H4 (cell line): ENCODE measurements around the gene MARCHF7. TPM values are rescaled to one million over a fixed set of nuclear protein-coding genes. Genes with fewer than 3 reads are reported as not detected.
A peak's percentile ranks its signal among the peaks of the same experiment; 100 is the strongest.
"Not testable (repeated sequence)": the region's sequence is repeated elsewhere in the genome, so short reads cannot be mapped to it uniquely, and the experiment has no call there.

Experiments
- DNase-seq: peaks from one replicate; pipeline ENCODE4 v3.0.0-alpha.2; 2015; ENCODE audit warnings: low spot score
- total RNA-seq: library from RNA; depleted of rRNA; stranded (reverse); fragments of >200 nt; shearing (Covaris generic); gene quantifications from 2 replicates; pipeline ENCODE4 v1.2.3, GENCODE V29; 2014; rRNA removed

Gene MARCHF7
- total RNA-seq = 63.9 and 68.2 TPM in 2 replicates

- peak; percentile 93 for DNase-seq
These were observed at the start of gene MARCHF7 for GRCh38 chr2:159712143-159712928. Gene MARCHF7, plus strand, starts transcription at chr2:159712506. Its CDS starts 16,517 bp downstream, at chr2:159729023.

DNA sequence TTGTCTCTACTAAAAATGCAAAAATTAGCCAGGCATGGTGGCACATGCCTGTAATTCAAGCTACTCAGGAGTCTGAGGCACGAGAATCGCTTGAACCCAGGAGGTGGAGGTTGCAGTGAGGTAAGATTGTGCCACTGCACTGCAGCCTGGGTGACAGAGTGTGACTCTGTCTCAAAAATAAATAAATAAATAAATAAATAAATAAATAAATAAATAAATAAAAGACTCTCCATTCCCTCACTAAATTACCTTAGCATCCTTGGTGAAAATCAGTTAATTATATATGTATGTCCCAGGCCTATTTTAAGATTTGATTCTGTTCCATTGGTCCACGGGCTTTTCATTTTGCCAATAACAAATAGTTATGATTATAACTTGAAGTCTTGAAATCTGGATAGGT lies 44.9 kb upstream of the MARCHF7 start:
- DNase-seq = not testable (repeated sequence)

GRCh38 chr2:159671047-159671446 lies 41.3 kb upstream of the MARCHF7 start:
- no peak for DNase-seq

GRCh38 chr2:159677654-159678053 lies 34.7 kb upstream of the MARCHF7 start:
- no peak for DNase-seq

DNA sequence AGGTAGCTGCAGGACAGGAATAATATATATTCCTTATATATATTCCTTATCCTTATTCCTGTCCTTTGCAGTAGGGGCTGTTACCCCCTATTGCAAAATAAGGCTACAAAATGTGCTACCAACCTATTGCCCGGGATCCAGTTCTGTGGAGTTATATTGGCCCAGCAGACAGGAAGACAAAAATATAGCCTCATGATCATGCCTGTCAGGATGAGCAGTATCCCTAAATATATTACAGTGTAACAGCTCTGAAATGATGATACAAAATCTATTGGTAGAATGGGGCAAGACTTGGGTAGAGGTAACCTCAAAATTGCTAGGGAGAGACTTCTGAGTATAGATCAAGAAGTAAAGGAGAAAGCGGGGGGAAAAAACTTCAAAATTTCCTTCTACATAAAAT lies 31.6 kb upstream of the MARCHF7 start:
- DNase-seq = no peak

DNA sequence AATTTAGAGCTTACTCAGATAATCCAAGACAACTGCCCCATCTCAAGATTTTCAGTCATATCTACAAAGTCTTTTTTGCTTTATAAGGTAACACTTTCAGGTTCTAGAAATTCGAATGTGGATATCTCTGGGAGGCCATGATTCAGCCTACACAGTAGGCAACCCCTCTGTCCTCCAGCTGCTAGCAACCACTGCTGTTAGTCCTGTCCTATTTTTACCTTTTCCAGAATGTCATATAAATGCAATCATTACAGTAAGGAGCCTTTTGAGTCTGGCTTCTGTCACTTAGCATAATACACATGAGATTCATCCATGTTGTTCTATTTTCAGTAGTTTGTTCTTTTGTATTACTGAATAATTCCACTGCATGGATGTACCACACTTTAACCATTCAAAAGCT lies 28.5 kb upstream of the MARCHF7 start:
- no peak for DNase-seq

DNA sequence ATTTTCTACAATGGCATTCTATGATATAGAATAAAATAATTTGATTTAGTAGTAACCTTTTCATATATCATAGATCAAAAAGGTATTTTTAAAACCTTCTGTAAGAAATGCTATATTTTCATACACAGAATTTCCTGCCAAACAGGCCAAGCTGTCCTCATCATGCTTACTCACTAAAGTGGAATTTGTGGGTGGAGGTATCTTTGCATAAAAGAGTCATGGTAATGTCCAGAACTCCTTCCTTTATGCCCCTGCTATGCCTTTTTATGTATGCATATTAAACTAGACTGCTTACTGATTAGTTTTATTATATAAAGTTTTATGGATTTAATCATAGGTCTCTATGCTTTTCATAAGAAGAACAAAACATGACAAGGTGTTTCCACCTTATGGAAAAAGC lies 27.5 kb upstream of the MARCHF7 start:
- DNase-seq = no peak

- DNase-seq = no peak
These were observed 17.7 kb upstream of the MARCHF7 start for GRCh38 chr2:159694500-159695040.

GRCh38 chr2:159695795-159696448 lies 16.4 kb upstream of the MARCHF7 start:
- DNase-seq = no peak

- no peak for DNase-seq
These were observed 8.8 kb upstream of the MARCHF7 start for GRCh38 chr2:159703491-159703890.

- no peak for DNase-seq
These were observed 5.8 kb upstream of the MARCHF7 start for GRCh38 chr2:159706385-159706980.

DNA sequence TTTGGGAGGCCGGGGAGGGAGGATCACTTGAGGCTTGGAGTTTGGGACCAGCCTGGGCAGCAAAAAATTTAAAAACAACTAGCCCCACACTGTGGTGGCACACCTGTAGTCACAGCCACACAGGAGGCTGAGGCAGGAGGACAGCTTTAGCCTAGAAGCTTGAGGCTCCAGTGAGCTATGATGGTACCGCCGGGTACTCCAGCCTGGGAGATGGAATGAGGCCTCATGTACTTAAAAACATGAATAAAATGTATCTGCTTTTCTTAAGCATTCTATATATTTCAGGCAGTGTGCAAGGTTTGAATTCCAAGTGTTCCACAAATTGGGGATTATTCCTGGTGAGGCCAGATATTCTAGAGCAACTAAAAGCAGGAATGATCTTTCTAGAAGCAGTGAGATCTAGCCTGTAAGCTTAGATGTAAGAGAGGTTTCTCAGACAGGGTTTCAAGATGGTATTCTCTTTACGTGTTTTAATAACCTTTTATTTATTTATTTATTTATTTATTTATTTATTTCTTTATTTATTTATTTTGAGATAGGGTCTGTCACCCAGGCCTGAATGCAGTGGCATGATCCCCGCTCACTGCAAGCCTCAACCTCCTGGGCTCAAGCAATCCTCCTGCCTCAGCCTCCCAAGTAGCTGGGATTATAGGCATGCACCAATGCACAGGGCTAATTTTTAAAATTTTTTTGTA lies 4.1 kb upstream of the MARCHF7 start:
- DNase-seq = no peak

DNA sequence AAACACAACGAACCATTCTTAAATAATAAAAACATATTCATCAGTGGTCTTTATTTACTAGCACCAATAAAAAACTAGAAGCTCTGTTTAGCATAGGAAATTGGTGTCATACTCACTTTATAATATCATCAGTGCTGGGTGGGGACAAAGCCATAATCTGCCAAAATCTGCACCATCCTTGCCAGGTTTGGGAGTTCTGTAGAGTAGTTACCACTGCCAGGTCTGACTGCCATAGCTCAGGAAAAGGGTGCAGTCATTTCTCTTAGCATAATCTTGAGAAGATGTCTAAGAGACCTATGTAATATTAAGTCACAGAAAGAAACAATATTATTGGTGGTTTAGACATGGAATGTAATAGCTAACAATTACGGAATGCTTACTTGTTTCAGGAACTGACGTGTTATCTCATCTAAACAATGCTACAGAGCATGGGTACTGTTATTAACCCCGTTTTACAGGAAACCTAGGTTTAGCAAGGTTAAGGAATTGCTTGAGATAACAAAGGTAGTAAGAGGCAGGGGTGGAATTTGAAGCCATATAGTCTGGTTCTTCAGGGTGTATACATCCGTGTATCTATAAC lies 1.6 kb upstream of the MARCHF7 start:
- DNase-seq = peak; percentile 31

GRCh38 chr2:159711562-159712142 lies 654 bp upstream of the MARCHF7 start:
- DNase-seq = no peak

GRCh38 chr2:159712929-159713420 lies 669 bp downstream of the MARCHF7 start:
- no peak for DNase-seq

DNA sequence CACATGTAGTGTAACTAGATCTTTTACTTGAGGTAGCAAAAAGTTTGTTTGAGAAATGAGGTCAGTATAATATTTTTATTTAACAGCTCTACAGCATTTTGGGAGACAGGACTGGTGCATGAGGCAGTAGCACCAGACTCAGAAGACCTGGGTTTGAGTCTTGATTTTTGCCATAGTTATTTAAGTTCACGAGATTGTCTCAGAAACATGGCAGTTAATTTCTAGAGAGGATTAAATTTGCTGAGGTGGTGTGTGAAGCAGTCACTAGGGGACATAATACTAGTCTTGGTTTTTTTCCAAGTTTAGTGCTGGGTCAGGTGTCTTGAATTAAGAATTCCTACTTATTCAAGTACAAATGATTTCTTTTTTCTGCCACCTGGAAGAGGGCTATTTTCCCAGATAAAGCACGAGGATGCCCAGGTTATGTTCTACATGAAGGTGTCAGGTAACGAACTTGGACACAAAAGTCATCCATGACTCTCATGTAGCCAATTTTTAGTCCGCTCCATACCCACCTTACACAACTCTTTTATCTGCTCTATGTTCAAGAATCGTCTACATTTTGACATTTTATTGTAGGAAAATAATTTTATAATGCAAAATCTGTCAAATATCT lies 1.4 kb downstream of the MARCHF7 start:
- DNase-seq = peak; percentile 19

GRCh38 chr2:159714247-159714930 lies 2.1 kb downstream of the MARCHF7 start:
- no peak for DNase-seq

DNA sequence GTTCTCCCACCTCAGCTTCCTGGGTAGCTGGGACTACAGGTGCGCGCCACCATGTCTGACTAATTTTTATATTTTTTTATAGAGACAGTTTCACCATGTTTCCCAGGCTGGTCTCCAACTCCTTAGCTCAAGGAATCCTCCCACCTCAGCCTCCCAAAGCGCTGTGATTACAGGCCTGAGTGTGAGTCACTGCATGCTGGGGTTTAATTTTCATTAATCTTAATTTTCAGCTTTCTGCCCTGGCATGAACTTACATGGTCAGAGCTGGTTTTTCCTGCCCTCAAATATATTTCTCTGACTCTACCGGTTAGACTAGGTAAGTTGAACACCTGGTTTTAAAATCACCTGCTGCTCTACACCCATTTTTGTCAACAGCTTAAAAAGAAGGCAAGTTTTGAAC lies 3.1 kb downstream of the MARCHF7 start:
- DNase-seq = no peak

GRCh38 chr2:159716409-159716808 lies 4.1 kb downstream of the MARCHF7 start:
- not testable (repeated sequence) for DNase-seq

DNA sequence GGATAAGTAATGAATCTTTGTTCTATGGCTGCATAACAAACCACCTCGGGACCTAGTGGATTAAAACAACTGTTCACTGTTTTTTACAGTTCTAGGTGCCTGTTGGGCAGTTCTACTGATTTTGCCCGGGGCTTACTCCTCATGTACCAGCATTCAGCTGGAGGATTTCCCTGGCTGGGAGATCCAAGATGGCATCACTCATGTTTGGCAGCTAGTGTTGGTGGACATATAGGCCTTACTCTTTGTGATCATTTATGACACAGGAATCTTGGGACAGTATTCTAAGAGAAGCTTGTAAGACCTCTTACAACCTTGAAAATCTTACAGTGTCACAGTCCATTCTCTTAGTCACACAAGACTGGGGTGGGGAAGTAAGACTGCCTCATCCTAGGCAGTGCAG lies 4.6 kb downstream of the MARCHF7 start:
- DNase-seq = no peak
